Chondrocyte (in vitro differentiated cells): ENCODE measurements around the gene SLC7A8. TPM values are rescaled to one million over a fixed set of nuclear protein-coding genes. Genes with fewer than 3 reads are reported as not detected.

Experiments used
- DNase-seq: peaks from one replicate; pipeline ENCODE4 v3.0.0; 2021; ENCODE audit warnings: mixed read lengths, low spot score
- H3K27ac Mint-ChIP-seq: one replicate; pipeline ENCODE4 v1.8.0; 2021; ENCODE audit warnings: mild to moderate bottlenecking, moderate library complexity, mixed read lengths; ENCODE audit not compliant: unreplicated experiment
- H3K27me3 Mint-ChIP-seq: 2 replicates; pipeline ENCODE4 v1.8.0; 2021; ENCODE audit warnings: low read depth, mixed read lengths
- H3K36me3 Mint-ChIP-seq: 2 replicates; pipeline ENCODE4 v1.8.0; 2021; ENCODE audit warnings: low read depth, mixed read lengths
- H3K4me1 Mint-ChIP-seq: 2 replicates; pipeline ENCODE4 v1.8.0; 2021; ENCODE audit warnings: low read depth, mild to moderate bottlenecking, mixed read lengths
- H3K4me3 Mint-ChIP-seq: one replicate; pipeline ENCODE4 v1.8.0; 2021; ENCODE audit warnings: mild to moderate bottlenecking, moderate library complexity, mixed read lengths; ENCODE audit not compliant: unreplicated experiment
- H3K9me3 Mint-ChIP-seq: 2 replicates; pipeline ENCODE4 v1.8.0; 2021; ENCODE audit warnings: low read depth, mixed read lengths
- total RNA-seq: library from RNA; stranded (reverse); gene quantifications from 3 replicates; pipeline ENCODE4 v1.2.1, GENCODE V29; 2021
- TF ChIP-seq, protein P1 (sequence below): fragments of 200-600 bp; sonication (generic); IDR thresholded peaks from 2 replicates; pipeline ENCODE4 v1.5.0; 2021; ENCODE audit warnings: antibody characterized with exemption, mild to moderate bottlenecking, moderate library complexity

SLC7A8 gene
- total RNA-seq, 1 donor from 2014 or later = 0.45 TPM

DNA sequence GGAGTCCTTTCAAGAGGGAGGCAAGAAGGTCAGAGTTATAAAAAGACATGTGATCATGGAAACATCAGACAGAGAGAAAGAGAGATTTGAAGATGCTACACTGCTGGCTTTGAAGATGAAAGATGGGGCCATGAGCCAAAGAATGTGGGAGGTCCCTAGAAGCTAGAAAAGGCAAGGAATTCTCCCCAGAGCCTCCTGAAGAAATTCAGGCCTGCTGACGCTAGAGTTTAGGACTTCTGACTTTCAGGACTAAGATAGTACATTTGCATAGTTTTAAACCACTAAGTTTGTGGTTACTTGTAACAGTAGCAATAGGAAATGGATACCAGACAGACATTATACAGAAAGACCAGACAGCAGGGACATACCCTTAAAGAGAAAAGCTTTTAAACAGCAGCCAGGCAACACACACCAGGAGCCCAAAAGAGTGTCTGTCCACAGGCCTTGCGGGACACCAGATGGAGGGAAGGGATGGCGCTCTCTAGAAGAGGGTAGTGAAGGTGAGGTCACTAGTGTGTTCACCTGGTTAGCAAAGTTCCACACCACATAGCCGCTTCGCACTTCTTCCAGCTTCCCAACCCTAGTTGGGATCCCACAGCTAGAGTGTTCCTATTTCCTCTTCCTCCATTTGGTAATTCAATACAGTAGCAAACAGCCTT lies 34.7 kb downstream of the SLC7A8 start:
- DNase-seq = no peak
- TF ChIP-seq, protein P1, sequence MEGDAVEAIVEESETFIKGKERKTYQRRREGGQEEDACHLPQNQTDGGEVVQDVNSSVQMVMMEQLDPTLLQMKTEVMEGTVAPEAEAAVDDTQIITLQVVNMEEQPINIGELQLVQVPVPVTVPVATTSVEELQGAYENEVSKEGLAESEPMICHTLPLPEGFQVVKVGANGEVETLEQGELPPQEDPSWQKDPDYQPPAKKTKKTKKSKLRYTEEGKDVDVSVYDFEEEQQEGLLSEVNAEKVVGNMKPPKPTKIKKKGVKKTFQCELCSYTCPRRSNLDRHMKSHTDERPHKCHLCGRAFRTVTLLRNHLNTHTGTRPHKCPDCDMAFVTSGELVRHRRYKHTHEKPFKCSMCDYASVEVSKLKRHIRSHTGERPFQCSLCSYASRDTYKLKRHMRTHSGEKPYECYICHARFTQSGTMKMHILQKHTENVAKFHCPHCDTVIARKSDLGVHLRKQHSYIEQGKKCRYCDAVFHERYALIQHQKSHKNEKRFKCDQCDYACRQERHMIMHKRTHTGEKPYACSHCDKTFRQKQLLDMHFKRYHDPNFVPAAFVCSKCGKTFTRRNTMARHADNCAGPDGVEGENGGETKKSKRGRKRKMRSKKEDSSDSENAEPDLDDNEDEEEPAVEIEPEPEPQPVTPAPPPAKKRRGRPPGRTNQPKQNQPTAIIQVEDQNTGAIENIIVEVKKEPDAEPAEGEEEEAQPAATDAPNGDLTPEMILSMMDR = no peak
- H3K27ac Mint-ChIP-seq = no peak overlapping the region

GRCh38 chr14:23147676-23148075 lies 35.8 kb downstream of the SLC7A8 start:
- H3K36me3 Mint-ChIP-seq = no peaks in the 10 kb centered on the region
- H3K4me3 Mint-ChIP-seq = no peak overlapping the region
- no peak for DNase-seq
- peaks cover 5% of the 10 kb centered on the region for H3K4me1 Mint-ChIP-seq
- H3K9me3 Mint-ChIP-seq = peaks cover 6% of the 10 kb centered on the region
- TF ChIP-seq, protein P1 = no peak
- H3K27me3 Mint-ChIP-seq = peaks cover 13% of the 10 kb centered on the region
- no peak overlapping the region for H3K27ac Mint-ChIP-seq

More for the DNA sequence above, 34.7 kb downstream of the SLC7A8 start:
- Mint-ChIP-seq H3K36me3 (no peaks in the 10 kb centered on the region), H3K4me1 (peaks cover 6% of the 10 kb centered on the region), H3K4me3 (no peak overlapping the region), H3K9me3 (peaks cover 6% of the 10 kb centered on the region), H3K27me3 (peaks cover 16% of the 10 kb centered on the region)

GRCh38 chr14:23146980-23147379 lies 36.5 kb downstream of the SLC7A8 start:
- peaks cover 10% of the 10 kb centered on the region for H3K4me1 Mint-ChIP-seq

GRCh38 chr14:23146351-23146910 lies 37.0 kb downstream of the SLC7A8 start:
- no peak overlapping the region for H3K27ac Mint-ChIP-seq
- peaks cover 13% of the 10 kb centered on the region for H3K27me3 Mint-ChIP-seq
- H3K4me3 Mint-ChIP-seq = no peak overlapping the region
- TF ChIP-seq, protein P1 = no peak
- peaks cover 6% of the 10 kb centered on the region for H3K9me3 Mint-ChIP-seq
- no peak for DNase-seq
- H3K36me3 Mint-ChIP-seq = no peaks in the 10 kb centered on the region
- peaks cover 15% of the 10 kb centered on the region for H3K4me1 Mint-ChIP-seq

More at GRCh38 chr14:23146980-23147379, 36.5 kb downstream of the SLC7A8 start:
- Mint-ChIP-seq H3K27ac (no peak overlapping the region), H3K4me3 (no peak overlapping the region), H3K27me3 (peaks cover 13% of the 10 kb centered on the region), H3K36me3 (no peaks in the 10 kb centered on the region), H3K9me3 (peaks cover 6% of the 10 kb centered on the region)
- TF ChIP-seq, protein P1 = no peak
- DNase-seq = no peak

- H3K4me3 Mint-ChIP-seq = no peak overlapping the region
Observed at GRCh38 chr14:23145794-23146350, 37.6 kb downstream of the SLC7A8 start.

More at GRCh38 chr14:23145794-23146350, 37.6 kb downstream of the SLC7A8 start:
- Mint-ChIP-seq H3K36me3 (no peaks in the 10 kb centered on the region), H3K27me3 (peaks cover 13% of the 10 kb centered on the region), H3K9me3 (peaks cover 6% of the 10 kb centered on the region), H3K27ac (no peak overlapping the region), H3K4me1 (peaks cover 15% of the 10 kb centered on the region)
- DNase-seq = no peak
- TF ChIP-seq, protein P1 = no peak
